Lung (tissue), 12 donors: Measurements from ENCODE around the gene RAVER1. TPM values are rescaled to one million over a fixed set of nuclear protein-coding genes. Genes with fewer than 3 reads are reported as not detected.

Source experiments
- ATAC-seq: fragments of 200-7000 bp; cut with Tn5 transposase; one replicate; pipeline ENCODE4 v1.9.1; 2020; ENCODE audit warnings: moderate number of reproducible peaks; ENCODE audit not compliant: insufficient read depth, low FRiP score
- DNase-seq, 3 donors: peaks; one replicate each; pipeline ENCODE4 v3.0.0-alpha.2; 2013 to 2017
- H3K27ac ChIP-seq, 2 donors: one replicate each; pipeline ENCODE4 v1.5.1; 2013; ENCODE audit warnings: mild to moderate bottlenecking in 2 of 2, moderate library complexity in 2 of 2, control low read depth in 1 of 2, inconsistent platforms in 1 of 2, low read depth in 1 of 2, low read length in 1 of 2
- H3K27me3 ChIP-seq, 3 donors: one replicate each; pipeline ENCODE4 v1.5.1; 2013; ENCODE audit warnings: low read length in 2 of 3; ENCODE audit not compliant: control insufficient read depth in 3 of 3, insufficient read depth in 3 of 3
- H3K36me3 ChIP-seq, 4 donors: one replicate each; pipeline ENCODE4 v1.5.1; 2013; ENCODE audit warnings: low read length in 4 of 4, mild to moderate bottlenecking in 1 of 4, moderate library complexity in 1 of 4; ENCODE audit not compliant: control insufficient read depth in 4 of 4, insufficient read depth in 4 of 4
- H3K4me1 ChIP-seq, 5 donors: one replicate each; pipeline ENCODE4 v1.5.1; 2013; ENCODE audit warnings: low read length in 5 of 5, mild to moderate bottlenecking in 2 of 5, moderate library complexity in 1 of 5; ENCODE audit not compliant: control insufficient read depth in 5 of 5, insufficient read depth in 5 of 5
- H3K4me3 ChIP-seq: one replicate; pipeline ENCODE4 v1.5.1; 2013; ENCODE audit warnings: mild to moderate bottlenecking, control low read depth, moderate library complexity
- H3K9ac ChIP-seq, 2 donors: one replicate each; pipeline ENCODE4 v1.5.1; 2013; ENCODE audit warnings: low read length in 2 of 2, control low read depth in 1 of 2; ENCODE audit not compliant: insufficient read depth in 1 of 2
- H3K9me3 ChIP-seq, 4 donors: one replicate each; pipeline ENCODE4 v1.5.1; 2013; ENCODE audit warnings: low read length in 3 of 4, mild to moderate bottlenecking in 1 of 4, moderate library complexity in 1 of 4; ENCODE audit not compliant: control insufficient read depth in 4 of 4, insufficient read depth in 3 of 4
- WGBS, 2 donors: extraction: QIAGEN DNeasy Blood & Tissue Kit; methylation state at CpG; one replicate each; pipeline ENCODE4 v1.1.7; 2013; 5-methylcytosine and 5-hydroxymethylcytosine counted together
- polyA plus RNA-seq, 2 donors: library from polyadenylated mRNA; stranded (reverse); fragments of 200-250 nt; gene quantifications; one replicate each; pipeline ENCODE4 v1.2.1, GENCODE V29; 2013
- total RNA-seq, 2 donors: library from RNA; depleted of rRNA in 1 of 2; stranded (reverse); fragments of >200 nt in 1 of 2; gene quantifications; one replicate each; pipeline ENCODE4 v1.2.1, GENCODE V29; 2014 to 2021
- TF ChIP-seq, protein P1 (sequence below): IDR thresholded peaks from 2 replicates; pipeline ENCODE4 v1.5.1; 2012; ENCODE audit warnings: mild to moderate bottlenecking; ENCODE audit errors: control extremely low read depth, extremely low read depth
- donor health status: control.
- donor health status: control.
- donor health status: Bipolar disorder and iron deficiency.
- donor health status: healthy.
- donor health status: DM: yes; HTN: yes; CAD: no.

The RAVER1 gene
- total and polyA plus RNA-seq, 4 donors, result 10.5 to 46.1 (median 19.4) TPM

GRCh38 chr19:10270180-10270615 is 63.1 kb downstream of the RAVER1 start:
- peak overlapping the region; percentile 76 for H3K4me3 ChIP-seq
- peaks cover 0 to 8% (median 0%) of the 10 kb centered on the region in 3 donors for H3K27me3 ChIP-seq
- peak overlapping the region; percentile 78 to 89 for H3K27ac ChIP-seq
- H3K4me1 ChIP-seq, result peaks cover 0 to 16% (median 4%) of the 10 kb centered on the region in 5 donors
- no peaks in the 10 kb centered on the region for H3K9me3 ChIP-seq
- WGBS, 2 donors, result 1 to 2% methylated on average over 36 to 37 of the region's 37 CpGs
- peak overlapping the region; percentile 39 to 43 for H3K9ac ChIP-seq
- ATAC-seq (peak; percentile 51), DNase-seq (peak in 1 of 3 donors; percentile 35)
- TF ChIP-seq, protein P1, sequence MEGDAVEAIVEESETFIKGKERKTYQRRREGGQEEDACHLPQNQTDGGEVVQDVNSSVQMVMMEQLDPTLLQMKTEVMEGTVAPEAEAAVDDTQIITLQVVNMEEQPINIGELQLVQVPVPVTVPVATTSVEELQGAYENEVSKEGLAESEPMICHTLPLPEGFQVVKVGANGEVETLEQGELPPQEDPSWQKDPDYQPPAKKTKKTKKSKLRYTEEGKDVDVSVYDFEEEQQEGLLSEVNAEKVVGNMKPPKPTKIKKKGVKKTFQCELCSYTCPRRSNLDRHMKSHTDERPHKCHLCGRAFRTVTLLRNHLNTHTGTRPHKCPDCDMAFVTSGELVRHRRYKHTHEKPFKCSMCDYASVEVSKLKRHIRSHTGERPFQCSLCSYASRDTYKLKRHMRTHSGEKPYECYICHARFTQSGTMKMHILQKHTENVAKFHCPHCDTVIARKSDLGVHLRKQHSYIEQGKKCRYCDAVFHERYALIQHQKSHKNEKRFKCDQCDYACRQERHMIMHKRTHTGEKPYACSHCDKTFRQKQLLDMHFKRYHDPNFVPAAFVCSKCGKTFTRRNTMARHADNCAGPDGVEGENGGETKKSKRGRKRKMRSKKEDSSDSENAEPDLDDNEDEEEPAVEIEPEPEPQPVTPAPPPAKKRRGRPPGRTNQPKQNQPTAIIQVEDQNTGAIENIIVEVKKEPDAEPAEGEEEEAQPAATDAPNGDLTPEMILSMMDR, result no peak
- H3K36me3 ChIP-seq, result peaks cover 0 to 7% (median 0%) of the 10 kb centered on the region in 4 donors

DNA sequence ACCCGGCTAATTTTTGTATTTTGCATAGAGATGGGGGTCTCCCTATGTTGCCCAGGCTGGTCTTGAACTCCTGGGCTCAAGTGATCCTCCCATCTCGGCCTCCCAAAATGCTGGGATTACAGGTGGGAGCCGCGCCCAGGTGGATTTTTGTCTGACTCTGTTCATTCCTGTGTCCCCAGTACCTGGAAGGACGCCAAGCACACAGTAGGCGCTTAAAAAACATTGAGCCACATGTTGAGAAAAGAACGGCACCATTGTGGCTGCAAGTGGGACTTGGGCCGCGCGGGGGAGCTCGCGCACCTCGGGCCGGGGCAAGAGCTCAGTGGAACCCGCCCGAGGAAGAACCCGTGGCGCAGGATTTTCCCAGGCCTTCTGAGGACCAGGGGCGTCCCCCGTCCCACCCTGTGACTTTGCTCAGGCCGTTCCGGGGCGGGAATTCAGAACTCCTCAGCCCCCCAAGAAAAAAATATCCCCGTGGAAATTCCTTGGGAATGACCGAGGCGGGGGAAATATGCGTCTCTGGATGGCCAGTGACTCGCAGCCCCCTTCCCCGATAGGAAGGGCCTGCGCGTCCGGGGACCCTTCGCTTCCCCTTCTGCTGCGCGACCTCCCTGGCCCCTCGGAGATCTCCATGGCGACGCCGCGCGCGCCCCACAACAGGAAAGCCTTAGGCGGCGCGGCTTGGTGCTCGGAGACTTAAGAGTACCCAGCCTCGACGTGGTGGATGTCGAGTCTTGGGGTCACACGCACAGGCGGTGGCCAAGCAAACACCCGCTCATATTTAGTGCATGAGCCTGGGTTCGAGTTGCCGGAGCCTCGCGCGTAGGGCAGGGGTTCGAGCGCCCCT is 63.8 kb downstream of the RAVER1 start:
- Histone ChIP-seq H3K27ac (peak overlapping the region; percentile 78 to 89), H3K27me3 (peaks cover 0 to 8% (median 0%) of the 10 kb centered on the region in 3 donors), H3K36me3 (peaks cover 0 to 1% (median 0%) of the 10 kb centered on the region in 4 donors), H3K9me3 (no peaks in the 10 kb centered on the region), H3K4me1 (peaks cover 0 to 16% (median 4%) of the 10 kb centered on the region in 5 donors), H3K9ac (no peak overlapping the region), H3K4me3 (peak overlapping the region; percentile 76)
- peak; percentile 81 to 88 (median 86) for DNase-seq
- TF ChIP-seq, protein P1, result peak; percentile 93
- 3% methylated on average over 57 to 59 of the region's 59 CpGs for WGBS, 2 donors
- ATAC-seq, result peak; percentile 68

DNA sequence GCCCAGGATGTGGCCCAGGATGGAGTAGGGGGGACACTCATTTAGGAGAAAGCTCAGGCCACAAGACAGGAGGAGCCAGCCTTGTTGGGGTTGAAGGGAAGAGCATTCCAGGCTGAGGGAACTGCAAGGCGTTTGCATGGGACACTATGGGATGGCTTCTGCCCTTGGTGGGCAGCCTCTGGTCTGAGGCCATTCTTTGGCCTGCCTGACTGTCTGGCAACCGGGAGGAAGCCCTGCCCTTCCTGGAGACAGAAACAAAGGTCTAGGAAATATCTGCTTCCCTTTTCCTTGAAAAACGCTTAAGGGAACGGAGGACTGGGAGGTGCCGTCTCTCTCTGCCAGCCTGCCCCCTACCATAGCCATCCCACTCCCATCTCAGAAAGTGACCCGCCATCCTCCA is 65.3 kb downstream of the RAVER1 start:
- Histone ChIP-seq H3K4me3 (no peak overlapping the region), H3K27me3 (peaks cover 0 to 8% (median 0%) of the 10 kb centered on the region in 3 donors), H3K9me3 (no peaks in the 10 kb centered on the region), H3K36me3 (no peaks in the 10 kb centered on the region), H3K9ac (no peak overlapping the region), H3K4me1 (peaks cover 0 to 16% (median 1%) of the 10 kb centered on the region in 5 donors), H3K27ac (peak overlapping the region; percentile 49 to 82)
- 38 to 50% methylated on average over 6 of the region's 6 CpGs for WGBS, 2 donors
- DNase-seq, result no peak
- ATAC-seq, result no peak
- TF ChIP-seq, protein P1, result no peak
